GM18873 (cell line): ENCODE results near the gene SLC16A5.
"Not testable (repeated sequence)": the region's sequence is repeated elsewhere in the genome, so short reads cannot be mapped to it uniquely, and the experiment has no call there.

Experiments used
- ATAC-seq: cut with Tn5 transposase; IDR thresholded peaks from one replicate; pipeline ENCODE4 v1.9.1; 2021; ENCODE audit warnings: mild to moderate bottlenecking, moderate library complexity, moderate number of reproducible peaks; ENCODE audit not compliant: unreplicated experiment, low FRiP score

The SLC16A5 gene

DNA sequence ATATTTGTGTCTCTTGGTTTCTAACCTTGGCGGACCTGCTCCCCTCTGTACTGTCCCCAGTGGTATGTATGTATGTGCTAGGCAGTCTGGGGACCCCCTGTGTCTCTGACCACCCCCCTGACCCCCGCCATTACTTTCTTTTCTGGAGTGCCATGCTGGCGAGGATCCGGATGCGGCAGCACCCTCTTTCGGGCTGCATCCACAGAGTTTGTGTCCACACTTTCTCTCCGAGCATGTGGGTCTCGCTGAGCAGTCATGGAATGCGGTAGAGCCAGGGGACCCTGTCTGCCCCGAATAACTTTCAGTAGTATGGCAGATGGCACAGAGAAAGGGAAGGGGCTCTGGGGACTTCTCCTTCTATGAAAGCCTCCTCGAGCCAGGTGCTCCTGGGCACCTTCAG is 23.7 kb upstream of the SLC16A5 start:
- no peak for ATAC-seq

GRCh38 chr17:75064460-75064859 is 23.3 kb upstream of the SLC16A5 start:
- no peak for ATAC-seq

DNA sequence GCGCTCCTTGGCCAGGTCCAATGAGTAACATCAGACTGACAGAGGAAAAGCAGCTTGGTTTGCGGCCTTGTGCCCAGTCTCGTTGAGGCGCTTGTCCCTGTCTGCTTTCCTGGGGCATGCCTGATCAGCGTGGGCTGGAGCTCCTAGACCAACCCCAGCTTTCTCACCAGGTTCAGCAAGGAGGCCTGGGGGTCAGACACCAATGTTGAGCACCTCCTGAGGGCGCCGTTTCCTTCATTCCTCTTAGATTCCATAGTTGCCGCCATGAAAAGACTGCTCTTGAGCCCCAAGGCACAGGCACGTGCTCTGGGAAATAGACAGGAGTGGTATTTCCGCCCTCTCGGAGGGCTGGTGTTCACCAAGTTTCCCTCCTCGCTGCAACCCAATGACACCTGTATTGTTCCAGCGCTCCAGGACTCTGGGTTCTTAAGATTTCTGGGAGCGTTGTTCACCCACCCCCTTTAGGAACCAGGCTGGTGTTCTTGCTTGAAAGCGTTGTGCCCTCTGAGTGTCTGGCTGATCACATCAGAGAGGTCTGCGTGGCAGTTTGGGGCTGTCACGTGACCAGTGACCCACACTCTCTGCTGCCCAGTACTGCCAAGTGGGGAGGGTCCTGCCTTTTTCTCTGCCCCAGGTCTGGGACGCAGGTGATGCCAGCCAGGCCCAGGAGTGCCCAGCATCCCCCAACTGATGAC is 22.7 kb upstream of the SLC16A5 start:
- ATAC-seq = no peak

- no peak for ATAC-seq
Measured at GRCh38 chr17:75065562-75066151, 22.1 kb upstream of the SLC16A5 start.

DNA sequence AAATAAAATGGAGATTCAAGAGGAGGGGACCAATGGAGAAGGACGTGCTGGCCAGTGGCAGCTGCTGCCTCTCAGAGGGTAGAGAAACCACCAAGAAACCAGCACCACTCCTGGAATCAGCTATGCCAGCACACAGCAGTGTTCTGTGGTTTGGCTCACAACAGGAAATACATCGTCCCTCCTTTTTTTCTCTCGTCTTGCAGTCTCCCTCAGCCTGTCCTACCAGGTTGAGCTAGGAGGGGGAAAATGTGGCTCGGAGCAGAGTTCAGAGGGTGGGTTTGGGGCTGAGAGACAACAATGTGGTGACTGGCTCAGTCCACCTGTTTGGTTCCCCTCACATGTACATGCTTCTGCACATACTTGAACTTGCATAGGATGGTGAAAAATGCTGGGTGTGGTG is 19.9 kb upstream of the SLC16A5 start:
- ATAC-seq = no peak

GRCh38 chr17:75068750-75069149 is 19.0 kb upstream of the SLC16A5 start:
- ATAC-seq = no peak

- ATAC-seq = no peak
Measured at GRCh38 chr17:75069783-75070182, 18.0 kb upstream of the SLC16A5 start.

GRCh38 chr17:75071478-75072271 is 16.1 kb upstream of the SLC16A5 start:
- ATAC-seq = not testable (repeated sequence)

DNA sequence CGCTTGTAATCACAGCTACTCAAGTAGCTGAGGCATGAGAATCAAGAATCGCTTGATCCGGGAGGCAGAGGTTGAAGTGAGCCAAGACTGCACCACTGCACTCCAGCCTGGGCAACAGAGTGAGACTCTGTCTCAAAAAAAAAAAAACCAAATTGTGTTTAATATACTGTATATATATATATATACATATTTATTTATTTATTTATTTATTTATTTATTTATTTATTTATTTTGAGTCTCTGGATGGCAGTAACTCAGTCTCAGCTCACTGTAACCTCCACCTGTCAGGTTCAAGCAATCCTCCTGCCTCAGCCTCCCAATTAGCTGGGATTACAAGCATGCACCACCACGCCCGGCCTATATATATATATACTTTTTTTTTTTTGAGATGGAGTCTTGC is 14.8 kb upstream of the SLC16A5 start:
- ATAC-seq = not testable (repeated sequence)

- no peak for ATAC-seq
Measured at GRCh38 chr17:75073618-75074047, 14.1 kb upstream of the SLC16A5 start.

GRCh38 chr17:75074532-75074931 is 13.2 kb upstream of the SLC16A5 start:
- ATAC-seq = no peak

DNA sequence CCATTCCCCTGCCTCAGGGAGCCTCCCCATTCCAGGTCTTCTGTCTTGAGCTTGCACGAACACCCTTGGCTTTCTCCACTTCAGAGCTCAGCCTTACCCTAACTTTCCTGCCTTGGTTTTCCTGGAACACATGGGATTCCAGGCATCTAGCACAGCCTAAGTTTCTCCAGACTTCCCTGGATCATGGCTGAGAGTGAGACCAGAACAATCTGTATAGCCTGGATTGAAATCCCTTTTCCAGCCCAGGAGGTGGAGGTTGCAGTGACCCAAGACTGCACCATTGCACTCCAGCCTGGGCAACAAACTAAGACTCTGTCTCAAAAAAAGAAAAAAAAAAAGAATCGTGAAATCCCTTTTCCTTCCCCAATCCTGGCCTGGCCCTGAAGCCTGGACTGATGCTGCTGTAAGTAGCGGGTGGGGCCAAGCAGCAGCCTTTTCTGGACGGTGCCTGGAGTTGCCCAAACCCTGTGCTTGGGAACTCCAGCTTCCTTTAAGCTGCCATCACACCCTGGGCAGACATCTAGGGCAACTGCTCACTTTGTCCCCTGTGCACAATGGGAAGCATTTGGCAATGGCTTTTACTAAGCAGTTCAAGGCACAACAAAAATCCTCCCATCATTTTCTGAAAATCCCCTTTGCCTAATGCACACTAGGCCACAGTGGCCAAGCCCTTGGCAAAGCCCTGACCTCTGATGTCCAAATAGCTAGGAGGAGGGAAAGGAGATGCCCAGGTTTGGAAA is 12.0 kb upstream of the SLC16A5 start:
- no peak for ATAC-seq

DNA sequence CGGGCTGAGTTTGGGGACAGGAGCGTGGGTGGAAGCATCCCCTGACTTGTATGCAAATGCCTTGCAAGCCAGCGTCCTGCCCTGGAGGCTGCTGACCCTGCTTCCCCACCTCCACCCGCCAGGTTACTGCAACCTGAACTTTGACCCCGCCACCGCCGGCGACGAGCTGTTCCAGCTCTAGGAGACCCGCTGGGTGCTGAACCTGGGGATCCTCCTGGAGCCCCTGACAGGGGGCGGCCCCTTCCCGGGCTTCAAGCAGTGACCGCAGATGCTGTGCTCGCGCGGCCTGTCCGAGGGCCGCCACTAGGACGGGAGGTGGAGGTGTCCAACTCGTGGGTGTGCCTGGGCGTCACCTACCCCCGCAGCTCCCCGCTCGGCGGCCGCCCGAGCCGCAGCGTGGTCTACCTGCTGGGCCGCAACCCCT is 10.7 kb upstream of the SLC16A5 start:
- ATAC-seq = no peak

GRCh38 chr17:75077496-75078283 is 10.1 kb upstream of the SLC16A5 start:
- no peak for ATAC-seq

DNA sequence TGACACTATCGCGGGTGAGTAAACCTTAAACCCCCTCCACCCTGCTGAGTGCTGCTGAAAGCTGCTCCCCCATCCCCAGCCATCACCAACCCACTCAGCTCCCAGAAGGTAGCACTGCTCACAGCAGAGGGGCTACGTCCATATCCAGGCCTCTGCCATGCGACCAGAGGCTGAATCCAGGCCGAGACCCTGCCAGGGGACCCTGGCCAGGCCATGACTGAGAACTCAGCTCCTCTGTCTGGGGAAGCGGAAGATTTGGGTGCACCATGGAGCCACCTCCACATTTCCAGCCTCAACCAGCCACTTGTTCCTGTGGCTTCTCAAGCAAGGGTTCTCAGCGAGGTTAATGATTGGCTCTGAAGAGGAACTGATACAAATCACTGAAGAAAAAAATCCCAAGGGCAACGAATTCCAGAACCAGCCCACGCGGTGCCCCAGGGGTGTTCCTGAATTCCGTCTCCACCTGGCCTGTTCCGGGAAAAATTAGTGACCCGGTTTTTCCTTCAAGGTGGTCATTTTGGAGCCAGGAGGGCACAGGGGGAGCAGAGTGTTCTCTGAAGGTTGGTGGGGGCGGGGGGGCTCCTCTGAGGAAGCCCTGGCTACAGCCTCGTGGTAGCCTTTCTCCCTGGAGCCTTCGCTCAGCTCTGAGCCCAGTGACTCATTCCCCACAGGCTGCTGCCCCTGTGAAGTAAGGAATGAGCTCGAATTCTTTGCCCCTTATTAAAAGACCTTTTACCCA is 9.3 kb upstream of the SLC16A5 start:
- ATAC-seq = no peak

GRCh38 chr17:75079023-75079373 is 8.8 kb upstream of the SLC16A5 start:
- no peak for ATAC-seq

DNA sequence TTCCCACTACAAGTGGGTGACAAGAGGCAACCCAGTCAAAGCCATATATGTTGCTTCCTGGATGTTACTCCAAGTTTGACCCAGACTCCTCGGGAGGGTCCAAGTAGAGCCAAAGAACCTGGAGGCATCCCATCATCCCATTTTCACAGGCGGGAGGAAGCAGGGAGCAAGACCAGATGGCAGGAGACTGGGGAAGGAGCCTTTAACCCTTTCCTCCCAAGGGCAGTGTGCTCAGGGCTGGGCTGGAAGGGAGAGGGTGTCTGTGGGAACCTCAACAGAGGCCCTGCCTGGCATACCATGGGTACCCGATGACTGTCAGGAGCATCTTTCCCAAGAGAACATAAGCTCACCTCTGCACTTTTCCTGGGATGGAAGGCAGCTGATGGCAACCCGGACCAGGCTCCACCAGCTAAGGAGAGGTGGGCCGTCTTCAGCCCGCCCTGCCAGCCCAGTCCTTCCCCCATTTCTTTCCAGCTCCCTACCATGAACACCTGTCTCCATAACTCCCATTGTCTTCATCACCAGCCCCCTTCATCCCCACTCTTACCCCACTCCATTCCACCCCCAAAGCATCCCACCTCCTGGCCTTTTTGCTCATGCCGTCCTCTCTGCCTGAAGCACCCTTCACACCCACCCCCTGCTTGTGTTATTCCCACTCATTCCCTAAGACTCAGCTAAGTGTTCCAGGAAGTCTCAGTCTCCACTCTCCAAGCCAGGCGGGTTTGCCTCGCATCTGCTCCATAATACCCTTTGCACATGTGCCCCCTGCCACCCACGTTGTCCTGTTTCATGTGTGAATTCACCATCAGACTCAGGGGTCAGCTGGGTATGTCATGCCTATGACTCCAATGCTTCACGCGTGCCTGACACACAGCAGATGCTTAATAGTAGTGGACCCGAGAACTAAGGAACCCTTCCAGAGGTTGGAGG is 5.9 kb upstream of the SLC16A5 start:
- ATAC-seq = no peak

DNA sequence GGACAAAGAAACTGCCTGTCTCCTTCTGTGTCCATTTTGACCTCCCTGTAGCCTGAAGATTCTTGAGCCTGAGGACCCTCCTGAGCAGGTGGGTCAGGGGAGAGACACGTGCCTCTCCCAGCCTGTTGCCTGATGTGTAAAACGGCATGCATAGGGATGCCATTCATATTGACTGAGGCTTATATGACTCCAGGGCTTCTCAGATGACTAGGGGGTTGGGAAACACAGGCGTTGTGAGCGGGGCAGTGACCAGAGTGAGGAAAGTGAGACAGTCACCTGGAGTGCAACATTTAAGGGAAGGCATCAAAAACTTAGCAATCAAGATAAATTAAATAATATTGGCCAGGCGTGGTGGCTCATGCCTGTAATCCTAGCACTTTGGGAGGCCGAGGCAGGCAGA is 5.1 kb upstream of the SLC16A5 start:
- no peak for ATAC-seq
